ENCODE measurements around the gene DLK2.

DNA sequence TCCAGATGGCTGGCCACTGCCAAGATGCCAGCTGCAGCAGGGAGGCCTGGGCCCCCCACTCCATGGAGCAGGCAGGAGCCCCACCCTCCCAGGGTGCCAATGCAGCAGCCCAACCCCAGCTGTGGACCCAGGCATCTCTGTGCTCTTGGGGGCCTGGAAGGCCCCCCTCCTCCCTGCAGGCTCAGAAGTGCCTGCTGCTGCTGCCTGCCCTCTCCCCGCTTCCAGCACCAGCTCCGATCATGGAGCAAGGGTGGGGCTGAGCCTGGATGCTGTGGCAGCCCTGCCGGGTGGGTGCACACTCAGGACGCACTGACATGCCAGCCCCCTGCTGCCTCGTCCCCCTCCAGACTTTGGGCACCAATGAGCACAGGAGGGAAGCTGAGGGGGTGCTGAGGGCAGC is 42.8 kb downstream of the DLK2 start:
- TF ChIP-seq, protein P1, sequence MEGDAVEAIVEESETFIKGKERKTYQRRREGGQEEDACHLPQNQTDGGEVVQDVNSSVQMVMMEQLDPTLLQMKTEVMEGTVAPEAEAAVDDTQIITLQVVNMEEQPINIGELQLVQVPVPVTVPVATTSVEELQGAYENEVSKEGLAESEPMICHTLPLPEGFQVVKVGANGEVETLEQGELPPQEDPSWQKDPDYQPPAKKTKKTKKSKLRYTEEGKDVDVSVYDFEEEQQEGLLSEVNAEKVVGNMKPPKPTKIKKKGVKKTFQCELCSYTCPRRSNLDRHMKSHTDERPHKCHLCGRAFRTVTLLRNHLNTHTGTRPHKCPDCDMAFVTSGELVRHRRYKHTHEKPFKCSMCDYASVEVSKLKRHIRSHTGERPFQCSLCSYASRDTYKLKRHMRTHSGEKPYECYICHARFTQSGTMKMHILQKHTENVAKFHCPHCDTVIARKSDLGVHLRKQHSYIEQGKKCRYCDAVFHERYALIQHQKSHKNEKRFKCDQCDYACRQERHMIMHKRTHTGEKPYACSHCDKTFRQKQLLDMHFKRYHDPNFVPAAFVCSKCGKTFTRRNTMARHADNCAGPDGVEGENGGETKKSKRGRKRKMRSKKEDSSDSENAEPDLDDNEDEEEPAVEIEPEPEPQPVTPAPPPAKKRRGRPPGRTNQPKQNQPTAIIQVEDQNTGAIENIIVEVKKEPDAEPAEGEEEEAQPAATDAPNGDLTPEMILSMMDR (IDR thresholded peaks at IDR 0.05): no peak
- TF ChIP-seq POLR2A (IDR thresholded peaks at IDR 0.05) (no peak), POLR2AphosphoS5 (IDR thresholded peaks at IDR 0.05) (no peak)
